Right cardiac atrium (tissue), 5 donors: ENCODE results near the gene SH2D6. TPM values are rescaled to one million over a fixed set of nuclear protein-coding genes. Genes with fewer than 3 reads are reported as not detected.

ENCODE experiments used
- ATAC-seq, 2 donors: fragments of 200-7000 bp; cut with Tn5 transposase; one replicate each; pipeline versions ENCODE4 v1.8.0 to v1.9.1; 2020; ENCODE audit warnings: moderate library complexity in 2 of 2, mild to moderate bottlenecking in 1 of 2
- DNase-seq, 3 donors: peaks; one replicate each; pipeline ENCODE4 v3.0.0-alpha.2; 2020
- H3K27ac ChIP-seq: one replicate; pipeline ENCODE4 v1.5.1; 2013; ENCODE audit warnings: mild to moderate bottlenecking, low read length, control low read depth, moderate library complexity
- H3K27me3 ChIP-seq: one replicate; pipeline ENCODE4 v1.6.1; 2013; ENCODE audit not compliant: control insufficient read depth, insufficient read depth
- H3K4me1 ChIP-seq: one replicate; pipeline ENCODE4 v1.6.1; 2013; ENCODE audit warnings: low read length; ENCODE audit not compliant: control insufficient read depth, insufficient read depth
- H3K4me3 ChIP-seq: one replicate; pipeline ENCODE4 v1.5.1; 2013; ENCODE audit warnings: low read length, control low read depth
- H3K9me3 ChIP-seq: one replicate; pipeline ENCODE4 v1.6.1; 2013; ENCODE audit warnings: low read length; ENCODE audit not compliant: control insufficient read depth
- WGBS: extraction: QIAGEN DNeasy Blood & Tissue Kit; methylation state at CpG from one replicate; pipeline ENCODE4 v1.1.7; 2013; 5-methylcytosine and 5-hydroxymethylcytosine counted together
- intact Hi-C, 4 donors: fragments of 100-400 bp; cut with DNase I; formaldehyde crosslinking; loops; one replicate each; pipeline versions ENCODE4 v1.11.0 to v1.14.0; 2022 to 2023
- polyA plus RNA-seq: library from polyadenylated mRNA; stranded (reverse); fragments of 200-250 nt; gene quantifications from one replicate; pipeline ENCODE4 v1.2.3, GENCODE V29; 2013
- total RNA-seq, 4 donors: library from RNA; stranded (reverse); fragmentation: NEBNext Ultra II Directional; extraction: Animal tissue kit (Norgen Biotek cat#: 25700); gene quantifications; one replicate each; pipeline ENCODE4 v1.2.1, GENCODE V29; 2021
- donor health status: healthy with polysubstance abuse.
- donor health status: DM: no; HTN: yes; CAD: no.
- donor health status: DM: no; HTN: no; CAD: no.
- donor health status: DM: no; HTN: yes; CAD: no; lungs with severe emphysema.
- donor health status: DM: yes; HTN: yes; CAD: no.

The SH2D6 gene
- total and polyA plus RNA-seq, 5 donors, result 0.29 to 0.75 (median 0.48) TPM; not detected in 1

GRCh38 chr2:85428343-85428881 lies 9.9 kb downstream of the SH2D6 start:
- intact Hi-C loops, result no loop called here
- ATAC-seq (no peak), DNase-seq (no peak)
- Histone ChIP-seq H3K9me3 (no peaks in the 10 kb centered on the region), H3K27ac (no peak overlapping the region), H3K4me3 (no peak overlapping the region), H3K27me3 (no peaks in the 10 kb centered on the region), H3K4me1 (peaks cover under 1% of the 10 kb centered on the region)
- WGBS, result 72% methylated on average over 7 of the region's 7 CpGs

GRCh38 chr2:85429213-85429923 lies 10.9 kb downstream of the SH2D6 start:
- Histone ChIP-seq H3K27ac (no peak overlapping the region), H3K4me1 (peaks cover 6% of the 10 kb centered on the region), H3K9me3 (no peaks in the 10 kb centered on the region), H3K27me3 (no peaks in the 10 kb centered on the region), H3K4me3 (no peak overlapping the region)
- 81% methylated on average over 12 of the region's 12 CpGs for WGBS
- no peak for ATAC-seq
- intact Hi-C loops, result no loop called here
- peak in 1 of 3 donors; percentile 25 for DNase-seq

- ATAC-seq (no peak), DNase-seq (peak in 1 of 3 donors; percentile 35)
- Histone ChIP-seq H3K27ac (no peak overlapping the region), H3K4me1 (peaks cover 6% of the 10 kb centered on the region), H3K9me3 (no peaks in the 10 kb centered on the region), H3K4me3 (no peak overlapping the region), H3K27me3 (no peaks in the 10 kb centered on the region)
- intact Hi-C loops, result no loop called here
- 91% methylated on average over 2 of the region's 2 CpGs for WGBS
These were observed 11.4 kb downstream of the SH2D6 start for GRCh38 chr2:85429924-85430289.

GRCh38 chr2:85430752-85431569 lies 12.4 kb downstream of the SH2D6 start:
- intact Hi-C loops, result no loop called here
- WGBS, result 63% methylated on average over 16 of the region's 16 CpGs
- H3K9me3 ChIP-seq, result no peaks in the 10 kb centered on the region
- DNase-seq (peak in 1 of 3 donors; percentile 46), ATAC-seq (no peak)
- H3K4me1 ChIP-seq, result peaks cover 6% of the 10 kb centered on the region
- no peak overlapping the region for H3K4me3 ChIP-seq
- H3K27me3 ChIP-seq, result no peaks in the 10 kb centered on the region
- no peak overlapping the region for H3K27ac ChIP-seq

- Histone ChIP-seq H3K9me3 (no peaks in the 10 kb centered on the region), H3K27me3 (no peaks in the 10 kb centered on the region), H3K27ac (no peak overlapping the region), H3K4me3 (no peak overlapping the region), H3K4me1 (peaks cover 6% of the 10 kb centered on the region)
- WGBS, result 73% methylated on average over 10 of the region's 10 CpGs
- DNase-seq (peak in 1 of 3 donors; percentile 42), ATAC-seq (no peak)
- intact Hi-C loops, result no loop called here
These were observed 13.2 kb downstream of the SH2D6 start for GRCh38 chr2:85431570-85432205.

GRCh38 chr2:85433511-85434089 lies 15.1 kb downstream of the SH2D6 start:
- peak; percentile 72 to 76 for ATAC-seq
- Histone ChIP-seq H3K9me3 (no peaks in the 10 kb centered on the region), H3K4me1 (peaks cover 13% of the 10 kb centered on the region), H3K27me3 (no peaks in the 10 kb centered on the region), H3K27ac (peak overlapping the region; percentile 33), H3K4me3 (no peak overlapping the region)
- WGBS, result 38% methylated on average over 6 of the region's 6 CpGs
- intact Hi-C loops, result no loop called here
- peak; percentile 90 to 95 (median 93) for DNase-seq

GRCh38 chr2:85434696-85435095 lies 16.2 kb downstream of the SH2D6 start:
- Histone ChIP-seq H3K4me1 (peaks cover 15% of the 10 kb centered on the region), H3K4me3 (no peak overlapping the region), H3K27ac (no peak overlapping the region), H3K9me3 (no peaks in the 10 kb centered on the region), H3K27me3 (no peaks in the 10 kb centered on the region)
- no peak for ATAC-seq
- peak in 1 of 3 donors; percentile 66 for DNase-seq
- intact Hi-C loops, result loop anchor here in 2 of 4 donors (5.0 kb wide), 1 partner anchor 103 kb away; the partner anchor contains the start of gene MAT2A (in 2 of the 2)
- 79% methylated on average over 8 of the region's 8 CpGs for WGBS

GRCh38 chr2:85435220-85435958 lies 16.9 kb downstream of the SH2D6 start:
- 90% methylated on average over 21 of the region's 21 CpGs for WGBS
- ATAC-seq, result no peak
- Histone ChIP-seq H3K4me3 (no peak overlapping the region), H3K9me3 (no peaks in the 10 kb centered on the region), H3K27me3 (no peaks in the 10 kb centered on the region), H3K27ac (no peak overlapping the region), H3K4me1 (peaks cover 15% of the 10 kb centered on the region)
- DNase-seq, result peak in 2 of 3 donors; percentile 50 to 51
- intact Hi-C loops, result loop anchor here in 2 of 4 donors (5.0 kb wide), 1 partner anchor 102 kb away; the partner anchor contains the start of gene MAT2A (in 2 of the 2)

- H3K27ac ChIP-seq, result peak overlapping the region; percentile 99
- ATAC-seq, result no peak
- H3K9me3 ChIP-seq, result no peaks in the 10 kb centered on the region
- H3K4me1 ChIP-seq, result peaks cover 15% of the 10 kb centered on the region
- DNase-seq, result peak in 2 of 3 donors; percentile 60 to 62
- WGBS, result 94% methylated on average over 16 of the region's 16 CpGs
- no peak overlapping the region for H3K4me3 ChIP-seq
- H3K27me3 ChIP-seq, result no peaks in the 10 kb centered on the region
- intact Hi-C loops, result loop anchor here in 2 of 4 donors (5.0 kb wide), 1 partner anchor 101 kb away; the partner anchor contains the start of gene MAT2A (in 2 of the 2)
These were observed 17.7 kb downstream of the SH2D6 start for GRCh38 chr2:85435981-85436835.
